Gastroesophageal sphincter (tissue), 3 donors: Measurements from ENCODE around the gene CLDN14.

Experiments
- CTCF ChIP-seq, 4 experiments: fragments of 200-600 bp in 2 of 4; fragments of 450-650 bp in 2 of 4; sonication (generic) in 1 of 4; IDR thresholded peaks; one replicate each; pipeline ENCODE4 v1.5.1; 2017 to 2019; ENCODE audit warnings: antibody characterized with exemption in 4 of 4, mild to moderate bottlenecking in 2 of 4, moderate library complexity in 2 of 4
- EP300 ChIP-seq: sonication (generic); formaldehyde crosslinking; IDR thresholded peaks from one replicate; pipeline ENCODE4 v1.6.1; 2017; ENCODE audit warnings: antibody characterized with exemption, mild to moderate bottlenecking
- POLR2A ChIP-seq, 2 donors: fragments of 450-650 bp; IDR thresholded peaks; one replicate each; pipeline ENCODE4 v1.6.1; 2017; ENCODE audit warnings: antibody characterized with exemption in 2 of 2, mild to moderate bottlenecking in 2 of 2, moderate library complexity in 1 of 2
- POLR2AphosphoS5 ChIP-seq: sonication (generic); formaldehyde crosslinking; IDR thresholded peaks from one replicate; pipeline ENCODE4 v1.6.1; 2017; ENCODE audit warnings: antibody characterized with exemption

GRCh38 chr21:36420571-36421339 lies 59.2 kb downstream of the CLDN14 start:
- TF ChIP-seq POLR2A (IDR thresholded peaks at IDR 0.05) (no peak), POLR2AphosphoS5 (no peak), CTCF (IDR thresholded peaks at IDR 0.05) (no peak), EP300 (no peak)
